SU-DHL-6 (cell line): ENCODE results near the gene KNCN.

Experiments
- H2AFZ ChIP-seq: fragments of 200-600 bp; sonication (generic); 2 replicates; pipeline ENCODE4 v1.6.1; 2014; ENCODE audit warnings: low read depth, mild to moderate bottlenecking, moderate library complexity, mixed read lengths, antibody characterized with exemption, low read length; ENCODE audit not compliant: severe bottlenecking
- H3F3A ChIP-seq: fragments of 200-600 bp; shearing (Covaris generic); 2 replicates; pipeline ENCODE4 v1.6.0; 2016; ENCODE audit warnings: antibody characterized with exemption, mild to moderate bottlenecking; ENCODE audit not compliant: insufficient read depth
- H3K27ac ChIP-seq: fragments of 200-600 bp; sonication (generic); 2 replicates; pipeline ENCODE4 v1.5.1; 2016; ENCODE audit warnings: low read depth, mild to moderate bottlenecking, low read length, moderate library complexity, mixed read lengths
- H3K27me3 ChIP-seq: fragments of 200-600 bp; sonication (generic), shearing (Covaris generic); 2 replicates; pipeline ENCODE4 v1.6.0; 2014; ENCODE audit warnings: mild to moderate bottlenecking, low read length
- H3K36me3 ChIP-seq: fragments of 200-600 bp; sonication (generic); 2 replicates; pipeline ENCODE4 v1.6.1; 2014; ENCODE audit warnings: mild to moderate bottlenecking, low read length, mixed read lengths
- H3K4me2 ChIP-seq: fragments of 300-600, 200-600 bp; shearing (Covaris generic), sonication (generic); 2 replicates; pipeline ENCODE4 v1.6.0; 2014; ENCODE audit warnings: low read length, low read depth, mild to moderate bottlenecking; ENCODE audit not compliant: poor library complexity, severe bottlenecking
- H3K4me3 ChIP-seq: fragments of 200-600 bp; sonication (generic); 2 replicates; pipeline ENCODE4 v1.5.1; 2014; ENCODE audit warnings: antibody characterized with exemption, low read length, mild to moderate bottlenecking, mixed read lengths; ENCODE audit not compliant: insufficient read depth, poor library complexity, severe bottlenecking
- H3K79me2 ChIP-seq: fragments of 200-600 bp; sonication (generic); 2 replicates; pipeline ENCODE4 v1.6.1; 2014; ENCODE audit warnings: mild to moderate bottlenecking, low read length, moderate library complexity; ENCODE audit not compliant: insufficient read depth
- H3K9ac ChIP-seq: fragments of 200-600 bp; sonication (generic); 2 replicates; pipeline ENCODE4 v1.7.0; 2014; ENCODE audit warnings: mild to moderate bottlenecking, low read length
- H3K9me2 ChIP-seq: fragments of 200-600 bp; sonication (generic); replicated peaks from 2 replicates; pipeline ENCODE4 v1.6.1; 2014; ENCODE audit warnings: low read length; ENCODE audit not compliant: insufficient read depth
- H3K9me3 ChIP-seq: fragments of 200-600 bp; sonication (generic); 2 replicates; pipeline ENCODE4 v1.6.1; 2014; ENCODE audit warnings: low read length, mixed read lengths; ENCODE audit not compliant: insufficient read depth
- H4K20me1 ChIP-seq: fragments of 200-600 bp; sonication (generic); 2 replicates; pipeline ENCODE4 v1.6.1; 2014; ENCODE audit warnings: low read depth, mild to moderate bottlenecking, antibody characterized with exemption, low read length, moderate library complexity, mixed read lengths
- EZH2phosphoT487 ChIP-seq: fragments of 200-600 bp; sonication (generic), shearing (Covaris generic); conservative IDR thresholded peaks from 2 replicates; pipeline ENCODE4 v1.6.1; 2018; ENCODE audit warnings: mild to moderate bottlenecking, antibody characterized with exemption, low read length, moderate library complexity, mixed read lengths
- TF ChIP-seq, protein P1 (sequence below): fragments of 200-600 bp; sonication (generic); IDR thresholded peaks from one replicate; pipeline ENCODE4 v1.5.1; 2017; ENCODE audit warnings: antibody characterized with exemption, mild to moderate bottlenecking, low read length, moderate library complexity; ENCODE audit not compliant: insufficient read depth, poor library complexity, severe bottlenecking

The KNCN gene

DNA sequence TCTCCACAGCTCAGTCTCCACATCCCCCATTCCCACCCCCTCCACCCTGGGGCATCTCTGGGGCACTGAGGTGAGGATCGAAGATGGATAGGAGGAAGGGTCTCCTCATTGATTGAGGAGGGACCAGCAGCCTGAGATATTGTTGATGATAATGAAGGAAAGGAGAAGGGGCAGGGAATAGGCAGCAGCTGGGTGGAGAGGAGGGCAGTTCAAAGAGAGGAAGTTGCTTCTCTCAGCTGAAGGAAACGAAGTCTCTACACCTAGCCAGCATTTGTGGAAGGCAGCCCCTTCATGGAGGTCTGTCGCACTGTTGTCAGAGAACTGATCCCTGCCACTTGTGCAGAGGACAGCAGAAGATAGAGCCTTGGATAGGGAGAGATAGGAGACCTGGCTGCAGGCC, 5.7 kb downstream of the KNCN start:
- no peaks in the 10 kb centered on the region for H3K27me3 ChIP-seq
- no peak overlapping the region for H2AFZ ChIP-seq
- no peak overlapping the region for H3K4me3 ChIP-seq
- H3F3A ChIP-seq: no peaks in the 10 kb centered on the region
- H3K27ac ChIP-seq: no peak overlapping the region
- no peak overlapping the region for H3K9ac ChIP-seq
- no peaks in the 10 kb centered on the region for H4K20me1 ChIP-seq
- no peaks in the 10 kb centered on the region for H3K36me3 ChIP-seq
- H3K9me3 ChIP-seq: no peaks in the 10 kb centered on the region
- H3K4me2 ChIP-seq: no peak overlapping the region
- H3K79me2 ChIP-seq: no peaks in the 10 kb centered on the region
- no peaks in the 10 kb centered on the region for H3K9me2 ChIP-seq
- TF ChIP-seq, protein P1, sequence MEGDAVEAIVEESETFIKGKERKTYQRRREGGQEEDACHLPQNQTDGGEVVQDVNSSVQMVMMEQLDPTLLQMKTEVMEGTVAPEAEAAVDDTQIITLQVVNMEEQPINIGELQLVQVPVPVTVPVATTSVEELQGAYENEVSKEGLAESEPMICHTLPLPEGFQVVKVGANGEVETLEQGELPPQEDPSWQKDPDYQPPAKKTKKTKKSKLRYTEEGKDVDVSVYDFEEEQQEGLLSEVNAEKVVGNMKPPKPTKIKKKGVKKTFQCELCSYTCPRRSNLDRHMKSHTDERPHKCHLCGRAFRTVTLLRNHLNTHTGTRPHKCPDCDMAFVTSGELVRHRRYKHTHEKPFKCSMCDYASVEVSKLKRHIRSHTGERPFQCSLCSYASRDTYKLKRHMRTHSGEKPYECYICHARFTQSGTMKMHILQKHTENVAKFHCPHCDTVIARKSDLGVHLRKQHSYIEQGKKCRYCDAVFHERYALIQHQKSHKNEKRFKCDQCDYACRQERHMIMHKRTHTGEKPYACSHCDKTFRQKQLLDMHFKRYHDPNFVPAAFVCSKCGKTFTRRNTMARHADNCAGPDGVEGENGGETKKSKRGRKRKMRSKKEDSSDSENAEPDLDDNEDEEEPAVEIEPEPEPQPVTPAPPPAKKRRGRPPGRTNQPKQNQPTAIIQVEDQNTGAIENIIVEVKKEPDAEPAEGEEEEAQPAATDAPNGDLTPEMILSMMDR: no peak
- no peak for TF ChIP-seq EZH2phosphoT487

DNA sequence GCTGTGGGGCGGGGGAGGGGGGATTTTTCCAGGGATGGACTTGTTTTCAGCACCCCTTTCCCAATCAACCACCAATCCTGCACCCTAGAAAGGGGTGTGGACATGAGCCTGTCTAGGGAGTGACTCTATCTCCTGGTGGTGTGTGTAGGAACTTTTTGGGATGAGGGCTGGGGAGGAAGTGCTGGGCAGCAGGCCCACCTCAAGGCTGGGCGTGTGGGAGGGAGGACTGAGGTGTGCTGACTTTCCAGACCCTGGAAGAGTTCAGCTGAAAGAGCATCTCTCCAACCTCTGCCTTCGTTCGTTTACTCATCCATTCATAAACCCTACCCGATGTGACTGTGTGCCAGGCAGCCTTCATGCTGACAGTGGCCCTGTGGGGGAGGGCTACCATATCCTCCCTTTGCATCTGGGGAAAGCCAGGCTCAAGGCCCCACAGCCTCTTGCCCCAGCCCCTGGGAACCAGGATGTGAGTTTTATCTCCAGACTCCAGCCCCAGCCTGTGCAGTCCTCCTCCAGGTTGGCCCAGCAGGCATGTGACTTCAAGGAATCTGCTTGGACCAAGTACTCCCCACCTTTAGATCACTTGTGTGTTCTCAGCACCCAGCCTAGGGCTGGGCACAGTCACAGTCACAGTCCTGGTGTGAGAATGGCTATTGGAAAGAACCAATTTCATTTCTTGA, 6.7 kb downstream of the KNCN start:
- H3K79me2 ChIP-seq: no peaks in the 10 kb centered on the region
- H3K4me2 ChIP-seq: no peak overlapping the region
- no peaks in the 10 kb centered on the region for H3K9me3 ChIP-seq
- no peaks in the 10 kb centered on the region for H3K36me3 ChIP-seq
- H4K20me1 ChIP-seq: no peaks in the 10 kb centered on the region
- H3K4me3 ChIP-seq: no peak overlapping the region
- H3K27me3 ChIP-seq: no peaks in the 10 kb centered on the region
- no peak overlapping the region for H2AFZ ChIP-seq
- H3K9ac ChIP-seq: no peak overlapping the region
- H3K9me2 ChIP-seq: no peaks in the 10 kb centered on the region
- no peaks in the 10 kb centered on the region for H3F3A ChIP-seq
- no peak for TF ChIP-seq EZH2phosphoT487
- TF ChIP-seq, protein P1: no peak
- H3K27ac ChIP-seq: no peak overlapping the region

DNA sequence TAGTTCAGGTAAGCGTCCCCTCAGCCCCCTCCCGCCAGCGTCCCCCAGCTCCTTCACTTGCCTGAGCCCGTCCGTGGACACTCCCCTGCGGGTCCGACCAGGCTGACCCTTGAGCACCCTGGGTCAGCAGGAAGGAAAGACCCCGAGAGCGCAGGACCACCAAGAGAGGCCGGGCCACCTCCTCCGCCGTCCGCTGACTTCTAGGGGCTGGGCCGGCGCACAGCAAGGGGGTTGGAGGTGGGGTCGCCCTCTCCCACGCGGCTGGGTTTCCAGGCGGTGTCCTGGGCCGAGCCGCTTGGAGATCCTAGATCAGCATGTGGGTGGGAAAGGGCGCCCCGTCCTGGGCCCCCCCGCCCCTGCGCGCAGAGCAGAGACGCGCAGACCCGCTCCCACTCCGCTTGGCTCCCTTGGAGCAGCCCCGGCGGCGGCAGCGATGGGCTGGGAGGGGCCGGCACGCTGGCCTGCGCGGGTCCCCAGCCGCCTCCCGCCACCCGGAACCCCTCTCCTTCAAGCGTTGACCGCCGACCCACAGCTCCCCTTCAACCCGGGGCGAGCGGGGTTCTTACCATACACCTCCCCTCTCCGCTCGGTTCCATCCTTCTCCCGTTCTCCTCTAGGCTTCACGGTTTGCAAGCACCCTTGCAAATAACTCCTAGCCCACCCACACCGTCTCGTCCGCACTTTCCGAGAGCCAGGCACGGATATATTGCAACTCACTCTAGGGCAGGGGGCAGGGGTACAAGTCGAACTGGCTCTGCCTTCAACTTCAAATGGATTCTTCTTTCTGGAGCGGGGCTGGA, 7.5 kb downstream of the KNCN start:
- Histone ChIP-seq H3K36me3 (no peaks in the 10 kb centered on the region), H3F3A (no peaks in the 10 kb centered on the region), H3K27ac (no peak overlapping the region), H2AFZ (no peak overlapping the region), H3K27me3 (no peaks in the 10 kb centered on the region), H3K79me2 (no peaks in the 10 kb centered on the region), H3K4me2 (no peak overlapping the region), H3K4me3 (no peak overlapping the region), H3K9ac (no peak overlapping the region), H4K20me1 (no peaks in the 10 kb centered on the region), H3K9me2 (no peaks in the 10 kb centered on the region), H3K9me3 (no peaks in the 10 kb centered on the region)
- TF ChIP-seq, protein P1: no peak
- TF ChIP-seq EZH2phosphoT487: no peak
